ENCODE results near the gene SORCS3. TPM values are rescaled to one million over a fixed set of nuclear protein-coding genes. Genes with fewer than 3 reads are reported as not detected.

SORCS3 gene
- total and polyA plus RNA-seq, 9 of the 15 experiments (the other 6 are each of a cell fraction or from before 2014, with no cell fraction given): not detected

GRCh38 chr10:104658067-104658466, 17.0 kb downstream of the SORCS3 start (continued):
- no peak for TF ChIP-seq PHF8 (IDR thresholded peaks at IDR 0.05; ENCODE audit: borderline replicate concordance, low read length)

GRCh38 chr10:104659809-104660208, 18.7 kb downstream of the SORCS3 start:
- no peak for ATAC-seq
- 0% methylated on average over 4 of the region's 4 CpGs for WGBS (ENCODE audit: insufficient coverage, low coverage, missing lambda C conversion rate)
- H3K79me2 ChIP-seq (ENCODE audit: control insufficient read depth, insufficient read depth, low read length): no peaks in the 10 kb centered on the region
- ChIA-PET POLR2A (interaction anchor here (0.6 kb wide), 1 partner anchor 1000 kb away, joined by 4 read pairs; no protein-coding TSS in a partner anchor), CTCF (ENCODE audit: low intra/inter-chr PET ratio) (no interaction called here)
- no peaks in the 10 kb centered on the region for H3K9me1 ChIP-seq (ENCODE audit: control insufficient read depth, insufficient read depth, low read length)
- H3K36me3 ChIP-seq (ENCODE audit: control insufficient read depth, insufficient read depth, low read length): no peaks in the 10 kb centered on the region
- intact Hi-C loops (cut with micrococcal nuclease): no loop called here
- no peak overlapping the region for H3K27ac ChIP-seq (ENCODE audit: extremely low read depth, low read depth, low read length)
- no peak overlapping the region for H3K9ac ChIP-seq (ENCODE audit: insufficient read depth in 1 of 2, low read depth in 2 of 2, low read length in 2 of 2)
- H3K4me3 ChIP-seq: no peak overlapping the region
- H3K27me3 ChIP-seq (ENCODE audit: control insufficient read depth in 2 of 2, insufficient read depth in 2 of 2, low read length in 2 of 2): no peaks in the 10 kb centered on the region
- in situ Hi-C loops (cut with MboI): no loop called here
- H3K9me3 ChIP-seq (replicated peaks; ENCODE audit: control insufficient read depth, insufficient read depth, low read depth, low read length): no peaks in the 10 kb centered on the region
- DNase-seq (ENCODE audit: extremely low read depth in 1 of 4, low spot score in 3 of 4): no peak
- no TSS peak for BruUV-seq (replicated peaks)
- TF ChIP-seq ATF7 (IDR thresholded peaks at IDR 0.05) (no peak), HMBOX1 (IDR thresholded peaks at IDR 0.05) (no peak), TAF9B (IDR thresholded peaks at IDR 0.05; ENCODE audit: partially characterized antibody) (no peak), ATF2 (CRISPR knock-in tag; IDR thresholded peaks at IDR 0.05) (no peak), ZBTB8A (IDR thresholded peaks at IDR 0.05; ENCODE audit: partially characterized antibody) (no peak), BRD9 (IDR thresholded peaks at IDR 0.05; ENCODE audit: low read depth, partially characterized antibody) (no peak), USF1 (CRISPR knock-in tag; IDR thresholded peaks at IDR 0.05) (no peak), MECOM (CRISPR knock-in tag; IDR thresholded peaks at IDR 0.05) (no peak), NRF1 (conservative IDR thresholded peaks at IDR 0.05 in 1 of 2, IDR thresholded peaks at IDR 0.05 in 1 of 2) (no peak), ZNF699 (CRISPR knock-in tag; IDR thresholded peaks at IDR 0.05; ENCODE audit: insufficient replicate concordance) (no peak), ZNF561 (CRISPR knock-in tag; conservative IDR thresholded peaks at IDR 0.05) (no peak), PURB (CRISPR knock-in tag; IDR thresholded peaks at IDR 0.05; ENCODE audit: low read depth) (no peak), ELF1 (tag; IDR thresholded peaks at IDR 0.05) (no peak), VEZF1 (CRISPR knock-in tag; IDR thresholded peaks at IDR 0.05) (no peak), LCOR (CRISPR knock-in tag; IDR thresholded peaks at IDR 0.05) (no peak), TCF15 (CRISPR knock-in tag; IDR thresholded peaks at IDR 0.05) (no peak), ZNF282 (CRISPR knock-in tag; IDR thresholded peaks at IDR 0.05) (no peak)
- H4K20me1 ChIP-seq (replicated peaks; ENCODE audit: control insufficient read depth, insufficient read depth, low read length): no peaks in the 10 kb centered on the region
- no peak overlapping the region for H2AFZ ChIP-seq (ENCODE audit: low read depth, low read length)
- H3K4me2 ChIP-seq (ENCODE audit: insufficient read depth, low read length): no peak overlapping the region
- no peaks in the 10 kb centered on the region for H3K4me1 ChIP-seq (replicated peaks in 1 of 2; ENCODE audit: control insufficient read depth in 2 of 2, insufficient read depth in 2 of 2, low read length in 2 of 2)
- no peak for FAIRE-seq

All from K562 (cell line).